RWPE1 (cell line): ENCODE data around the gene FHOD3.

Source experiments
- CTCF ChIA-PET: fragments of 350-600 bp; sonication (Branson Sonifier 250); formaldehyde crosslinking; extraction: SDS; loops from one replicate; lab custom pipeline; 2021; lab: Yijun Ruan, JAX
- POLR2A ChIA-PET: fragments of 400-600 bp; formaldehyde crosslinking; extraction: SDS; loops from one replicate; lab custom pipeline; 2020; ENCODE audit warnings: antibody characterized with exemption; ENCODE audit not compliant: low non-redundant PET; lab: Yijun Ruan, JAX
- DNase-seq: peaks from one replicate; pipeline ENCODE4 v3.0.0; 2012; ENCODE audit warnings: low spot score
- H3K27ac ChIP-seq: fragments of 450-650 bp; 2 replicates; pipeline ENCODE4 v1.5.1; 2017
- CTCF ChIP-seq: fragments of 450-650 bp; conservative IDR thresholded peaks from 2 replicates; pipeline ENCODE4 v1.5.1; 2017; ENCODE audit warnings: low read depth, mild to moderate bottlenecking

Gene FHOD3

GRCh38 chr18:36709315-36709714, 411.8 kb downstream of the FHOD3 start:
- no peak overlapping the region for H3K27ac ChIP-seq
- ChIA-PET CTCF (no interaction called here), POLR2A (no interaction called here)
- TF ChIP-seq CTCF, result no peak
- DNase-seq, result no peak

GRCh38 chr18:36711014-36711725, 413.7 kb downstream of the FHOD3 start:
- no peak for TF ChIP-seq CTCF
- DNase-seq, result no peak
- ChIA-PET CTCF (interaction anchor here (0.6 to 1.2 kb wide), 3 partner anchors 23 to 74 kb away, joined by 3 to 5 read pairs (median 3); no protein-coding TSS in a partner anchor), POLR2A (no interaction called here)
- no peak overlapping the region for H3K27ac ChIP-seq

- H3K27ac ChIP-seq, result no peak overlapping the region
- TF ChIP-seq CTCF, result no peak
- POLR2A ChIA-PET, result no interaction called here
- CTCF ChIA-PET, result interaction anchor here (0.6 to 1.2 kb wide), 3 partner anchors 24 to 74 kb away, joined by 3 to 5 read pairs (median 3); no protein-coding TSS in a partner anchor
- peak; percentile 54 for DNase-seq
Measured at GRCh38 chr18:36711813-36712444, 414.4 kb downstream of the FHOD3 start.

DNA sequence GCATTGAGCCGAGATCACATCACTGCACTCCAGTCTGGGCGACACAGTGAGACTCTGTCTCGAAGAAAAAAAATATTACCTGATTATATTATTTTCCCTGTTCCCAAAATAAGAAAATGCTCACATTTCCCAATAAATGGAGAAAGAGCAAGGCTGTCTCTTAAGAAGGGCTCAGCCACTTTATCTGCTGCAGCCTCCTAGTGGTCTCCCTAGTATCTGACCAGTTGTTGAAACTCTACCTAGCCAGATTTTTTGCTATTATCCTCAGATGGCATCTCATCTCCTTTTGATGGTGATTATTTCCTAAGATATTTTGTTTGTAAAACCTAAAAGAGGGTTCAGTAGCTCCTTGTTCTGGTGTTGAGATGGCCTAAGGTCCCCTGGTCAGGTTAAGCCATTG, 417.0 kb downstream of the FHOD3 start:
- CTCF ChIA-PET, result no interaction called here

DNA sequence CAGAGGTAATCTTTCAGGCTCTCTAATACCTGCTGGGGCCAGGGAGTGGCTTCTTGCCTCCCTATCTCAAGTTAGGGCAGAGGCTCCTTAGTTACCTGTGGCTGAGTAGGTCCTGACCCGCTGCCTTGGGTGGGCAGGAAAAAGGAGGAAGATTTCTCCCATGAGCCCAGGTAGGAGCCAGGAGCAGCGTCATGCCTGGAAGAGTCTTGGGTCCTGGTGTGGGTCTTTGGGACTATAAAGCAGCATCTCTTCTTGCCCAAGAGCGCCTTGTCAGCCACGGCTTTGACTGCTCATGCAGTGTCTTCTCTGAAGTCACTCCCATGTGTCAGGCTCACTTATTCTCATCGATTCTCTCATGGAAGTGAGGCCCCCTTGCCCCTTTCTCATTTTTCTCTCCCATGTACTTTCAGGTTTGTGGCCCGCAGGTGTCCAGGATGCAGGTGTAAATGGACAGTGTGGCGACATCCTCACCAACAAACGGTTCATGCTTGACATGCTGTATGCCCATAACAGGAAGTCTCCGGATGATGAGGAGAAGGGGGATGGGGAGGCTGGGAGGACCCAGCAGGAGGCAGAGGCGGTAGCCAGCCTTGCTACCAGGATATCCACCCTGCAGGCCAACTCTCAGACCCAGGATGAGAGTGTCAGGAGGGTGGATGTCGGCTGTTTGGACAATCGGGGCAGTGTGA, 420.1 kb downstream of the FHOD3 start:
- no peak for DNase-seq
- no peak for TF ChIP-seq CTCF
- no peak overlapping the region for H3K27ac ChIP-seq
- CTCF ChIA-PET, result interaction anchor here (0.7 kb wide), 1 partner anchor 647 kb away, joined by 3 read pairs; no protein-coding TSS in a partner anchor
- POLR2A ChIA-PET, result no interaction called here

More for the DNA sequence above, 417.0 kb downstream of the FHOD3 start:
- no peak for TF ChIP-seq CTCF
- no peak overlapping the region for H3K27ac ChIP-seq
- DNase-seq, result no peak
- POLR2A ChIA-PET, result no interaction called here

DNA sequence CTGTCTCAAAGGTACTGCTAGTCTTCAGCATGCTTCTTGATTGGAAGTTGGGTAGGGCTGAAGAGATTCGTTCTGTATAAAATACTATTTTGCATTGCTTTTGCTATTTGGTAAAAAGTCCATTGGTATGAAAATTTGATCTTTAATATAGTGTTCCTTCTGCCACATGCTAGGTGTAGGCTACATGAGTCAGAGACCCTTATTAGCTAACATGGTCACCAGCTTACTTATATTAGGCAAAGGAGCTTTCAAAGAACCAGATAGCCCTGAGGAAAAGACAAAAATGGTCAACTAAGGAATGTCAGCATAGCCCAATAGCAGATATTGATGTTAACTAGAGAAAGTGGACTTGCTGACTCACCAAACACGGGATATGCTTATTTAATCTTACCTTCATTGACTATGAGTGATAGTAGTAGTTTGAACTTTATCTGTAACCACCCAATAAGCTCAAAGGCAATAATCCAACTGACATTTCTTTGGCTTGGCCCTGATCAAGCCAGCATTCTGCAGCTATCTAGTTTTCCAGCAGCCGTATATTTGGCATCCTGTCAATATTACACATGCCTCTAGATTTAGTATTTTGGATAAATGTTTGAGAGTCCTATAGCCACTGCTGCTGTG, 421.3 kb downstream of the FHOD3 start:
- ChIA-PET CTCF (no interaction called here), POLR2A (no interaction called here)
- TF ChIP-seq CTCF, result no peak
- H3K27ac ChIP-seq, result no peak overlapping the region
- DNase-seq, result no peak
